GM19193 (cell line): ENCODE data around the gene CAMKV.

ENCODE experiments used
- POLR2A ChIP-seq: IDR thresholded peaks from 4 replicates; pipeline ENCODE4 v1.6.1; 2011; ENCODE audit not compliant: insufficient read depth, insufficient read length; ENCODE audit errors: extremely low read depth

Gene CAMKV

GRCh38 chr3:49901366-49902339 lies 31.9 kb upstream of the CAMKV start:
- no peak for TF ChIP-seq POLR2A

- TF ChIP-seq POLR2A = no peak
These were observed 30.9 kb upstream of the CAMKV start for GRCh38 chr3:49900491-49901153.

GRCh38 chr3:49899815-49900214 lies 30.1 kb upstream of the CAMKV start:
- TF ChIP-seq POLR2A = no peak

GRCh38 chr3:49898991-49899390 lies 29.3 kb upstream of the CAMKV start:
- no peak for TF ChIP-seq POLR2A

- no peak for TF ChIP-seq POLR2A
These were observed 26.6 kb upstream of the CAMKV start for GRCh38 chr3:49896345-49896744.

GRCh38 chr3:49895791-49896190 lies 26.1 kb upstream of the CAMKV start:
- TF ChIP-seq POLR2A = no peak

GRCh38 chr3:49889296-49889695 lies 19.6 kb upstream of the CAMKV start:
- no peak for TF ChIP-seq POLR2A

- no peak for TF ChIP-seq POLR2A
These were observed 17.2 kb upstream of the CAMKV start for GRCh38 chr3:49886922-49887265.

- TF ChIP-seq POLR2A = no peak
These were observed 14.3 kb upstream of the CAMKV start for GRCh38 chr3:49883998-49884397.

- TF ChIP-seq POLR2A = no peak
These were observed 12.5 kb upstream of the CAMKV start for GRCh38 chr3:49882166-49882565.

- no peak for TF ChIP-seq POLR2A
These were observed 11.0 kb upstream of the CAMKV start for GRCh38 chr3:49880581-49881315.

- TF ChIP-seq POLR2A = no peak
These were observed 10.0 kb upstream of the CAMKV start for GRCh38 chr3:49879721-49880120.

GRCh38 chr3:49878686-49879085 lies 9.0 kb upstream of the CAMKV start:
- TF ChIP-seq POLR2A = no peak

- no peak for TF ChIP-seq POLR2A
These were observed 8.0 kb upstream of the CAMKV start for GRCh38 chr3:49877716-49878115.

GRCh38 chr3:49876567-49876966 lies 6.9 kb upstream of the CAMKV start:
- TF ChIP-seq POLR2A = no peak

GRCh38 chr3:49873623-49874022 lies 3.9 kb upstream of the CAMKV start:
- no peak for TF ChIP-seq POLR2A

GRCh38 chr3:49872801-49873281 lies 3.1 kb upstream of the CAMKV start:
- TF ChIP-seq POLR2A = no peak
